ENCODE data around the gene SDC3. TPM values are rescaled to one million over a fixed set of nuclear protein-coding genes. Genes with fewer than 3 reads are reported as not detected.

SDC3 gene
- total RNA-seq, 4 donors from 2014 or later: 4.3 to 23.5 (median 14.5) TPM

DNA sequence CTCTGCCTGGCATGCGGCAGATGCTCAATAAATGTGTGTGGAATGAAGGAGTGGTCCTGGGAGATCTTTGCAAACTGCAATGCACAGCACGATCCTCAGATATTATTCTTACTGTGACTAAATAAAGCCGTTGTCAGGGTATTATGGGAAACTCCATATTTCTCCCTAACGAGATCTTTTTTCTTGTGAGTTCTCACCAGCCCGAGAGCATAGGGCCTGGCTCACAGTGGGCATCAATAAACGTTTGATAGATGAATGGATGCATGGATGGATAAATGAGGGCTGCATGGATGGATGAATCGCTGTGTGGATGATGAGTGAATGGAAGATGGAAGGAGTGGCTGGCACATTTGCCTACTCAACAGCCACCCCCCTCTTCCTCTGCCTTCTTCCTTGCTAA, 69.6 kb downstream of the SDC3 start:
- no peak overlapping the region for H3K4me3 ChIP-seq (ENCODE audit: low read depth, poor library complexity, severe bottlenecking)
- TF ChIP-seq POLR2A (IDR thresholded peaks at IDR 0.05): no peak
- TF ChIP-seq, protein P1, sequence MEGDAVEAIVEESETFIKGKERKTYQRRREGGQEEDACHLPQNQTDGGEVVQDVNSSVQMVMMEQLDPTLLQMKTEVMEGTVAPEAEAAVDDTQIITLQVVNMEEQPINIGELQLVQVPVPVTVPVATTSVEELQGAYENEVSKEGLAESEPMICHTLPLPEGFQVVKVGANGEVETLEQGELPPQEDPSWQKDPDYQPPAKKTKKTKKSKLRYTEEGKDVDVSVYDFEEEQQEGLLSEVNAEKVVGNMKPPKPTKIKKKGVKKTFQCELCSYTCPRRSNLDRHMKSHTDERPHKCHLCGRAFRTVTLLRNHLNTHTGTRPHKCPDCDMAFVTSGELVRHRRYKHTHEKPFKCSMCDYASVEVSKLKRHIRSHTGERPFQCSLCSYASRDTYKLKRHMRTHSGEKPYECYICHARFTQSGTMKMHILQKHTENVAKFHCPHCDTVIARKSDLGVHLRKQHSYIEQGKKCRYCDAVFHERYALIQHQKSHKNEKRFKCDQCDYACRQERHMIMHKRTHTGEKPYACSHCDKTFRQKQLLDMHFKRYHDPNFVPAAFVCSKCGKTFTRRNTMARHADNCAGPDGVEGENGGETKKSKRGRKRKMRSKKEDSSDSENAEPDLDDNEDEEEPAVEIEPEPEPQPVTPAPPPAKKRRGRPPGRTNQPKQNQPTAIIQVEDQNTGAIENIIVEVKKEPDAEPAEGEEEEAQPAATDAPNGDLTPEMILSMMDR (IDR thresholded peaks at IDR 0.05): no peak
- DNase-seq (ENCODE audit: low spot score in 2 of 2): no peak
- 76 to 81% methylated on average over 7 of the region's 7 CpGs for WGBS, 2 donors
- intact Hi-C loops (cut with DNase I; ENCODE audit: low total_unique reads): no loop called here

DNA sequence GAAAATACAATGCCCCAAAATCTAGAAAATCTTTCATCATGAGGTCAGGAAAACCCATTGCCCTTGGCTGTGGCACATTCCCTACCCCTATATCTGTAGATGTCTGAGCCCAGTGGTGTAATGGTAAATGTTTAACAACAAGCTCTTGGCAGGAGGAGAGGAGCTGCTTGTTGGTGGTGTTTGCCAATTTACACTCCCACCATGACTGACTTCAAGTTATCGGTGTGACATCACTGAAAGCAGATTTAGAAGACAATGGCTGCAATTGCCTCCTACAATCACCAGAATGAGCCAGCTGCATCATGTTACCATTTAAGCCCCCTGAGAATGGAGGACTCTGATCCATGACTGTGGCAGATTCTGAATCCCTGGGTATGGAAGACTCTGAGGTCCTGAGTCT, 70.9 kb downstream of the SDC3 start:
- intact Hi-C loops (cut with DNase I; ENCODE audit: low total_unique reads): no loop called here
- DNase-seq (ENCODE audit: low spot score in 2 of 2): no peak

DNA sequence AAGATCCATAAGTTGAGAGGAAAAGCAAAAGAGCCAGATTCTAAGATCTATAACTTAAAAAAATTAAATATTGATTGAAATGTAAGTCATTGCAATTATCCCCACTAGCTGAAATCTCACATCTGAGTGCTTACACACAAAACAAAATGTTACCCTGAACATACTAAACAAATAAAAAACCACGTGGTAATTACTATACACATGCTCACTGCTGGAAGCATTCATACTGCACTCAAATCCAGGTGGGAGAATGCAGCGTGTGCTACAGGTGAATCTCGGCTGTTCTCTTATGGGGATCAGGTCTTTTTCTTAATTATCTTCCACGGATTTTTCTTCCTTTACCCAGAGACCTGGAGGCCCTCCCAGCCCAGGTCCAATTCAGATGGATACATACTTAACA, 74.3 kb downstream of the SDC3 start:
- TF ChIP-seq, protein P1 (IDR thresholded peaks at IDR 0.05): no peak
- TF ChIP-seq POLR2A (IDR thresholded peaks at IDR 0.05): no peak
- intact Hi-C loops (cut with DNase I; ENCODE audit: low total_unique reads): no loop called here
- WGBS, 2 donors: 50 to 62% methylated on average over 4 of the region's 4 CpGs
- H3K4me3 ChIP-seq (ENCODE audit: low read depth, poor library complexity, severe bottlenecking): no peak overlapping the region
- DNase-seq (ENCODE audit: low spot score in 2 of 2): no peak

More for the DNA sequence above, 70.9 kb downstream of the SDC3 start:
- H3K4me3 ChIP-seq (ENCODE audit: low read depth, poor library complexity, severe bottlenecking): no peak overlapping the region
- TF ChIP-seq, protein P1 (IDR thresholded peaks at IDR 0.05): no peak
- no peak for TF ChIP-seq POLR2A (IDR thresholded peaks at IDR 0.05)
- 62 to 67% methylated on average over 1 of the region's 1 CpG for WGBS, 2 donors

DNA sequence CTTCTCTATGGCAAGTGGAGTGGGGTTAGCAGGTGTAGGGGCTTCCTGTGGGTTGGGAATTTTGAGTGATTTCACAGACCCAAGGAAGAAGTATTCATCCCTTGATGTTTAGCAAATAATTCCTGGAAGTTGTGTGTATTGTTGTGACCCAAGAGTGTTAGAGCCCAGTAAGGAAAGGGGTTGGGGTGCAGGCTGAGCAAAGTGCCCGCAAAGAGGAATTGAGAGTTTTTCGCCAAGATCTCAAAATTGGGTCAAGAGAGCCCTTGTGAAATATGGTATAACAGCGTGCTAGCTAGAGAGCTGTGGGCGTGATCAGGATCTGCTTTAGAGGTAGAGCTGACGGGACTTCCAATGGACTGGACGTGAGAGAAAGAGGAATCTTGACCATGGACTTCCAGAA, 78.0 kb downstream of the SDC3 start:
- TF ChIP-seq, protein P1 (IDR thresholded peaks at IDR 0.05): no peak
- TF ChIP-seq POLR2A (IDR thresholded peaks at IDR 0.05): no peak
- no peak for DNase-seq (ENCODE audit: low spot score in 2 of 2)
- no peak overlapping the region for H3K4me3 ChIP-seq (ENCODE audit: low read depth, poor library complexity, severe bottlenecking)
- intact Hi-C loops (cut with DNase I; ENCODE audit: low total_unique reads): no loop called here
- WGBS, 2 donors: 84 to 88% methylated on average over 6 of the region's 6 CpGs

DNA sequence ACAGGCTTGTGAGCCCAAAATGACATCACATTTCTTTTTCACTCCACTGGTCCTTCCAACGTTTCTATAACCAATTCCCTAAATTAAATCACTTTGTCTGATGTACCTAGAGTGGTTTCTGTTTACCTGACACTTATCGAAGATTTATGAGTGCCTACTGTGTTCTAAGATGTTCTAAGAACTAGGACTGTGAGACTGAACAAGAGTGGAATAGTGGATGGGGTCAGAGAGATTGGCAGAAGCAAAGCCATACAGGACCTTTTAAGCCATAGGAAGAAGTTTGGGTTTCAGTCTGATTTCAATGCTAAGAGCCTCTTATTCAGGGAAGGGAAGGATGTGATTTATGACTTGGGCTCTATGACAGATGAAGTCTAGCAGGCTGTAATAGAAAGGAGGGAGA, 78.7 kb downstream of the SDC3 start:
- WGBS, 2 donors: 72 to 74% methylated on average over 2 of the region's 2 CpGs
- intact Hi-C loops (cut with DNase I; ENCODE audit: low total_unique reads): no loop called here
- TF ChIP-seq, protein P1 (IDR thresholded peaks at IDR 0.05): no peak
- TF ChIP-seq POLR2A (IDR thresholded peaks at IDR 0.05): no peak
- no peak overlapping the region for H3K4me3 ChIP-seq (ENCODE audit: low read depth, poor library complexity, severe bottlenecking)
- DNase-seq (ENCODE audit: low spot score in 2 of 2): no peak

DNA sequence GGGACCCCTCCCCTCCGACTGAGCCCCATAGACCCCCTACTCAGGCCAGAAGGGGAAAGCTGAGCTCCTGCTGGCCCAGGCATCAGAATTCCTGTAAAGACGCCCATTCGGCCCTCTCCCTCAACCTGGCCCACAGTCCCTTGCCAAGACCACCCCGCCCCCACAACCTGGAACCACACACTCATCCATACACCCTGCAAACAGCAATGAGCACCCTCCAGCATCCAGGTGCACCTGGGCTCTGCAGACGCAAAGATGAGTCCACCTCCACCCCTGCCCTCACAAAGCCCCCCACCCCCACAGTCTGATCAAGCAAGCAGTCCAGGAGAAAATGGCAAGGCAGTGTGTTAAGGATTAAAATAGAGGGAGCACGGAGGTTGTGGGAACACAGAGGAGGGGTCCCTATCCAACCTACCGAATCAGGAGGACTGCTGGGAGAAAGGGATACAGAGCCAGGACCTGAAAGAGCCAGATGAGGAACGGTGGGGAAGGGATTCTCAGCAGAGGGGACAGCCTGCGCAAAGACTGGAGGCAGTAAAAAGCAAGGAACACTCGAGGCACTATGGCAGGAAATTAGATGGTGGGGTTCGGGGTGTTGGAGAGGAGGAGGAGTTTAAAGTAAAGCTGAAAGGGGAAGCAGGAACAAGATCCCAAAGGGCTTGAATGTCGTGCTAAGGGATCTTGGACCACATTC, 83.7 kb downstream of the SDC3 start:
- intact Hi-C loops (cut with DNase I; ENCODE audit: low total_unique reads): no loop called here
- DNase-seq (ENCODE audit: low spot score in 2 of 2): no peak
- H3K4me3 ChIP-seq (ENCODE audit: low read depth, poor library complexity, severe bottlenecking): no peak overlapping the region
- 13 to 16% methylated on average over 12 of the region's 12 CpGs for WGBS, 2 donors
- TF ChIP-seq, protein P1 (IDR thresholded peaks at IDR 0.05): no peak
- no peak for TF ChIP-seq POLR2A (IDR thresholded peaks at IDR 0.05)

Data from lower leg skin (tissue), 4 donors.